GM13976 (cell line): ENCODE results near the gene CDC42EP4.

Experiments
- DNase-seq: peaks from one replicate; pipeline ENCODE4 v3.0.0; 2012; ENCODE audit warnings: low spot score
- CTCF ChIP-seq: IDR thresholded peaks from 2 replicates; pipeline ENCODE4 v1.5.1; 2012; ENCODE audit warnings: borderline replicate concordance, mild to moderate bottlenecking; ENCODE audit not compliant: insufficient read depth; ENCODE audit errors: extremely low read depth, missing control alignments, control extremely low read depth
- in situ Hi-C: fragments of 300-500 bp; cut with MboI; formaldehyde crosslinking; loops from one replicate; pipeline ENCODE4 v1.12.0; 2022; ENCODE audit warnings: low sequenced_read_pairs, mixed read lengths, inconsistent platforms; ENCODE audit not compliant: unreplicated experiment

The CDC42EP4 gene

GRCh38 chr17:73302189-73302588, 9.6 kb downstream of the CDC42EP4 start:
- in situ Hi-C loops, result no loop called here
- no peak for TF ChIP-seq CTCF
- no peak for DNase-seq

- no peak for TF ChIP-seq CTCF
- in situ Hi-C loops, result no loop called here
- DNase-seq, result no peak
Measured at GRCh38 chr17:73301369-73301768, 10.4 kb downstream of the CDC42EP4 start.

GRCh38 chr17:73300392-73300791, 11.4 kb downstream of the CDC42EP4 start:
- in situ Hi-C loops, result no loop called here

GRCh38 chr17:73297934-73298861, 13.6 kb downstream of the CDC42EP4 start:
- in situ Hi-C loops, result no loop called here
- TF ChIP-seq CTCF, result no peak
- DNase-seq, result no peak

More at GRCh38 chr17:73300392-73300791, 11.4 kb downstream of the CDC42EP4 start:
- no peak for TF ChIP-seq CTCF
- no peak for DNase-seq

GRCh38 chr17:73293480-73293911, 18.3 kb downstream of the CDC42EP4 start:
- no peak for DNase-seq
- in situ Hi-C loops, result no loop called here
- TF ChIP-seq CTCF, result no peak

- TF ChIP-seq CTCF, result no peak
- in situ Hi-C loops, result no loop called here
- no peak for DNase-seq
Measured at GRCh38 chr17:73293031-73293430, 18.8 kb downstream of the CDC42EP4 start.
